Stimulated activated naive CD8-positive, alpha-beta T cell treated with anti-CD3 and anti-CD28 coated beads, Interleukin-15, Interleukin-2, amounts not matched to agents 100 ng/mL and 50 ng/mL, for 24 hours (primary cell): ENCODE results near the gene SGMS2.

ENCODE experiments used
- H3K27ac Mint-ChIP-seq: one replicate; pipeline ENCODE4 v1.8.0; 2021; ENCODE audit warnings: mild to moderate bottlenecking, mixed read lengths
- H3K27me3 Mint-ChIP-seq: one replicate; pipeline ENCODE4 v1.8.0; 2021; ENCODE audit warnings: mixed read lengths
- H3K36me3 Mint-ChIP-seq: one replicate; pipeline ENCODE4 v1.8.0; 2021; ENCODE audit warnings: low read depth, mixed read lengths
- H3K4me1 Mint-ChIP-seq: one replicate; pipeline ENCODE4 v1.8.0; 2021; ENCODE audit warnings: low read depth, mixed read lengths
- H3K4me3 Mint-ChIP-seq: one replicate; pipeline ENCODE4 v1.8.0; 2021; ENCODE audit warnings: mild to moderate bottlenecking, mixed read lengths
- H3K9me3 Mint-ChIP-seq: one replicate; pipeline ENCODE4 v1.8.0; 2021; ENCODE audit warnings: mixed read lengths

SGMS2 gene

GRCh38 chr4:107824350-107825071 lies at the start of gene SGMS2:
Gene SGMS2, plus strand, starts transcription at chr4:107824932. Its CDS starts 70,622 bp downstream, at chr4:107895554.
- H3K27me3 Mint-ChIP-seq: peaks cover 58% of the 10 kb centered on the region
- peaks cover 21% of the 10 kb centered on the region for H3K4me1 Mint-ChIP-seq
- H3K4me3 Mint-ChIP-seq: peak within 1 kb of the TSS; percentile 85
- H3K27ac Mint-ChIP-seq: peak within 1 kb of the TSS; percentile 79
- no peaks in the 10 kb centered on the region for H3K9me3 Mint-ChIP-seq
- no peaks in the 10 kb centered on the region for H3K36me3 Mint-ChIP-seq

- H3K4me3 Mint-ChIP-seq: no peak overlapping the region
- H3K36me3 Mint-ChIP-seq: no peaks in the 10 kb centered on the region
- H3K27ac Mint-ChIP-seq: no peak overlapping the region
- H3K9me3 Mint-ChIP-seq: peaks cover 6% of the 10 kb centered on the region
- peaks cover 29% of the 10 kb centered on the region for H3K27me3 Mint-ChIP-seq
- H3K4me1 Mint-ChIP-seq: no peaks in the 10 kb centered on the region
Measured at GRCh38 chr4:107777890-107778289, 46.8 kb upstream of the SGMS2 start.

- no peak overlapping the region for H3K27ac Mint-ChIP-seq
- peaks cover 6% of the 10 kb centered on the region for H3K9me3 Mint-ChIP-seq
- H3K27me3 Mint-ChIP-seq: peaks cover 31% of the 10 kb centered on the region
- H3K4me1 Mint-ChIP-seq: no peaks in the 10 kb centered on the region
- no peak overlapping the region for H3K4me3 Mint-ChIP-seq
- H3K36me3 Mint-ChIP-seq: no peaks in the 10 kb centered on the region
Measured at GRCh38 chr4:107778784-107779530, 45.8 kb upstream of the SGMS2 start.

GRCh38 chr4:107780665-107781064 lies 44.1 kb upstream of the SGMS2 start:
- H3K36me3 Mint-ChIP-seq: no peaks in the 10 kb centered on the region
- no peaks in the 10 kb centered on the region for H3K4me1 Mint-ChIP-seq
- peaks cover 28% of the 10 kb centered on the region for H3K27me3 Mint-ChIP-seq
- H3K27ac Mint-ChIP-seq: no peak overlapping the region
- H3K4me3 Mint-ChIP-seq: no peak overlapping the region
- H3K9me3 Mint-ChIP-seq: peaks cover 6% of the 10 kb centered on the region

DNA sequence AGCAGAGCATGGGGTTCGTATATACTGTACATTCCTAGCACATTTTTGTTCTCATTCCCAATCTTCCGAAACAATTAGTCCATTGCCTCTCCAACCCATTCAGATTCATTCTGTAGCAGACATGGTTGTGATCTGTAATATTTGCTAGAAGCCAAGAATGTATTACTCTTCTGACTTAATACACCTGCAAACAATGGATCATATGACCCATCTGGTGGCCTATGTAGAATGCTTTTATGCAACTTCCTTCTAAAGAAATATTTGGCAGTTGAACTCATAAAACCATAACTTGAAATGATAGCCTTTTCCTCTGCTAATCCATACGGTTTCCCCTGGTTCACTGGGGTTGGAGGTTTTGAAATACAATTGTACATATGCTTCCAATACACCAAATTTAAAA lies 32.8 kb upstream of the SGMS2 start:
- H3K9me3 Mint-ChIP-seq: peaks cover 6% of the 10 kb centered on the region
- peaks cover 11% of the 10 kb centered on the region for H3K27me3 Mint-ChIP-seq
- H3K4me1 Mint-ChIP-seq: no peaks in the 10 kb centered on the region
- H3K36me3 Mint-ChIP-seq: no peaks in the 10 kb centered on the region
- no peak overlapping the region for H3K27ac Mint-ChIP-seq
- no peak overlapping the region for H3K4me3 Mint-ChIP-seq

- Mint-ChIP-seq H3K27ac (no peak overlapping the region), H3K27me3 (peaks cover 11% of the 10 kb centered on the region), H3K36me3 (no peaks in the 10 kb centered on the region), H3K9me3 (no peaks in the 10 kb centered on the region), H3K4me1 (no peaks in the 10 kb centered on the region), H3K4me3 (no peak overlapping the region)
Measured at GRCh38 chr4:107792711-107793110, 32.0 kb upstream of the SGMS2 start.

- H3K4me1 Mint-ChIP-seq: no peaks in the 10 kb centered on the region
- H3K9me3 Mint-ChIP-seq: no peaks in the 10 kb centered on the region
- H3K4me3 Mint-ChIP-seq: no peak overlapping the region
- no peaks in the 10 kb centered on the region for H3K36me3 Mint-ChIP-seq
- peaks cover 17% of the 10 kb centered on the region for H3K27me3 Mint-ChIP-seq
- no peak overlapping the region for H3K27ac Mint-ChIP-seq
Measured at GRCh38 chr4:107793996-107794395, 30.7 kb upstream of the SGMS2 start.

- Mint-ChIP-seq H3K27me3 (peaks cover 47% of the 10 kb centered on the region), H3K9me3 (no peaks in the 10 kb centered on the region), H3K27ac (no peak overlapping the region), H3K4me3 (no peak overlapping the region), H3K4me1 (no peaks in the 10 kb centered on the region), H3K36me3 (no peaks in the 10 kb centered on the region)
Measured at GRCh38 chr4:107799669-107800450, 24.9 kb upstream of the SGMS2 start.

DNA sequence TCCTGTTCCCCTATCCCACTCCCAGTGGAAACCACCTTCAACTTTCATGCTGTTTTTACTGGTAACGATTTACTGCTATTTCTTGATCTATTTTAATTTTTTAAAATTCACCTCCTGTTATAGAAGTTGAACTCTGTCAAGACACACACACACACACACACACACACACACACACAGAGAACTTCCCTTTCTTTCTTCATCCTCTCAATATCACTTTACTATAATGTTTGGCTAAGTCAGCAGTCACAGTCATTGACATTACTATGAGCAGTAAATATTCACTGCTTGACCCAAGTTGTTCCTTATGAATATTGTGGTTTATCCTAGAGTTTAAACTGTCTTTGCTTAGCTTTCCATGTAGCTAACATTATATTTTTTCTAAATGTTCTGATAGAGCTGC lies 24.0 kb upstream of the SGMS2 start:
- peaks cover 46% of the 10 kb centered on the region for H3K27me3 Mint-ChIP-seq
- no peak overlapping the region for H3K27ac Mint-ChIP-seq
- H3K36me3 Mint-ChIP-seq: no peaks in the 10 kb centered on the region
- H3K4me3 Mint-ChIP-seq: no peak overlapping the region
- H3K4me1 Mint-ChIP-seq: no peaks in the 10 kb centered on the region
- no peaks in the 10 kb centered on the region for H3K9me3 Mint-ChIP-seq

- Mint-ChIP-seq H3K9me3 (no peaks in the 10 kb centered on the region), H3K27ac (no peak overlapping the region), H3K27me3 (peaks cover 40% of the 10 kb centered on the region), H3K36me3 (no peaks in the 10 kb centered on the region), H3K4me3 (no peak overlapping the region), H3K4me1 (no peaks in the 10 kb centered on the region)
Measured at GRCh38 chr4:107801766-107802211, 22.9 kb upstream of the SGMS2 start.

- no peak overlapping the region for H3K4me3 Mint-ChIP-seq
- no peak overlapping the region for H3K27ac Mint-ChIP-seq
- peaks cover 34% of the 10 kb centered on the region for H3K27me3 Mint-ChIP-seq
- no peaks in the 10 kb centered on the region for H3K36me3 Mint-ChIP-seq
- H3K4me1 Mint-ChIP-seq: no peaks in the 10 kb centered on the region
- H3K9me3 Mint-ChIP-seq: no peaks in the 10 kb centered on the region
Measured at GRCh38 chr4:107804956-107805355, 19.8 kb upstream of the SGMS2 start.

DNA sequence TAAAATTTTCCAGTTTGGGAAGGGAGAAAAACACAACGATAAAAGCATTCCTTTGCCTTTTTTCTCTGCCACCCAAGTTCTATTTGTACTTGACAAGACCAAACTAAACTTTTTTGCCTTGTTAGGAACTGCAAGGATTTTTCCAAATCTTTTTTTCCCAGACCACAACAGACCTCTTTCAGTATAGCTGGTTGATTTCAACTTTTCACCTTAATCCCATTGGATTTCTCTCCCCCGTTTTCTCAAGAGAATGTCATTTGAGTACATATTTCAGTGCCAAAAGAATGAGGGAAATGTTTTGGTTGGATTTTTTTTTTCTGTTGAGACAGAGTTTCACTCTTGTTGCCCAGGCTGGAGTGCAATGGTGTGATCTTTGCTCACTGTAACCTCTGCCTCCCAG lies 18.5 kb upstream of the SGMS2 start:
- peaks cover 37% of the 10 kb centered on the region for H3K27me3 Mint-ChIP-seq
- H3K36me3 Mint-ChIP-seq: no peaks in the 10 kb centered on the region
- H3K9me3 Mint-ChIP-seq: no peaks in the 10 kb centered on the region
- no peak overlapping the region for H3K27ac Mint-ChIP-seq
- H3K4me3 Mint-ChIP-seq: no peak overlapping the region
- H3K4me1 Mint-ChIP-seq: no peaks in the 10 kb centered on the region

GRCh38 chr4:107808572-107808971 lies 16.2 kb upstream of the SGMS2 start:
- H3K36me3 Mint-ChIP-seq: no peaks in the 10 kb centered on the region
- no peaks in the 10 kb centered on the region for H3K4me1 Mint-ChIP-seq
- H3K9me3 Mint-ChIP-seq: no peaks in the 10 kb centered on the region
- H3K4me3 Mint-ChIP-seq: no peak overlapping the region
- H3K27me3 Mint-ChIP-seq: peaks cover 25% of the 10 kb centered on the region
- H3K27ac Mint-ChIP-seq: no peak overlapping the region

GRCh38 chr4:107809210-107809609 lies 15.5 kb upstream of the SGMS2 start:
- Mint-ChIP-seq H3K4me1 (no peaks in the 10 kb centered on the region), H3K36me3 (no peaks in the 10 kb centered on the region), H3K27ac (no peak overlapping the region), H3K9me3 (no peaks in the 10 kb centered on the region), H3K27me3 (peaks cover 19% of the 10 kb centered on the region), H3K4me3 (no peak overlapping the region)

- peaks cover 8% of the 10 kb centered on the region for H3K4me1 Mint-ChIP-seq
- H3K27ac Mint-ChIP-seq: no peak overlapping the region
- H3K4me3 Mint-ChIP-seq: no peak overlapping the region
- no peaks in the 10 kb centered on the region for H3K36me3 Mint-ChIP-seq
- no peaks in the 10 kb centered on the region for H3K9me3 Mint-ChIP-seq
- H3K27me3 Mint-ChIP-seq: peaks cover 10% of the 10 kb centered on the region
Measured at GRCh38 chr4:107814758-107815157, 10.0 kb upstream of the SGMS2 start.
